Measurements from ENCODE around the gene GDI1. TPM values are rescaled to one million over a fixed set of nuclear protein-coding genes. Genes with fewer than 3 reads are reported as not detected.

Gene GDI1
- total and polyA plus RNA-seq, 9 of the 15 experiments (the other 6 are each of a cell fraction or from before 2014, with no cell fraction given): 0.97 to 82.6 (median 37.5) TPM

GRCh38 chrX:154409222-154409871 is 27.6 kb upstream of the GDI1 start, which contains the start of gene DNASE1L1 (continued):
- TF ChIP-seq ZNF408 (CRISPR knock-in tag; IDR thresholded peaks at IDR 0.05; ENCODE audit: low read depth): no peak
- TF ChIP-seq PKNOX1 (IDR thresholded peaks at IDR 0.05): peak; percentile 83
- no peak for TF ChIP-seq ZEB2 (IDR thresholded peaks at IDR 0.05)
- TF ChIP-seq GATA2 (CRISPR knock-in tag; IDR thresholded peaks at IDR 0.05): no peak
- TF ChIP-seq RB1 (IDR thresholded peaks at IDR 0.05; ENCODE audit: low read depth): peak; percentile 37
- no peak for TF ChIP-seq SIX5 (IDR thresholded peaks at IDR 0.05; ENCODE audit: borderline replicate concordance in 1 of 2, insufficient read depth in 1 of 2, low read depth in 1 of 2, low read length in 2 of 2)
- TF ChIP-seq ZNF274 (IDR thresholded peaks at IDR 0.05; ENCODE audit: borderline replicate concordance, low read depth, low read length): no peak
- no peak for TF ChIP-seq SIN3B (IDR thresholded peaks at IDR 0.05; ENCODE audit: low read depth)
- TF ChIP-seq ZNF766 (CRISPR knock-in tag; conservative IDR thresholded peaks at IDR 0.05): no peak
- no peak for TF ChIP-seq ZBTB1 (CRISPR knock-in tag; IDR thresholded peaks at IDR 0.05; ENCODE audit: borderline replicate concordance, low read depth)
- TF ChIP-seq THAP7 (CRISPR knock-in tag; IDR thresholded peaks at IDR 0.05): no peak
- 0 out of 2 replicates have a peak, but pooled peaks have one; percentile 24 for TF ChIP-seq ZBTB40 (IDR thresholded peaks at IDR 0.05)
- no peak for TF ChIP-seq ZBTB40 (CRISPR knock-in tag; IDR thresholded peaks at IDR 0.05)
- no peak for TF ChIP-seq NEUROD1 (IDR thresholded peaks at IDR 0.05; ENCODE audit: borderline replicate concordance, low read depth, low read length, partially characterized antibody)
- TF ChIP-seq PRPF4 (IDR thresholded peaks at IDR 0.05; ENCODE audit: insufficient read depth, low read depth, low read length, poor library complexity, severe bottlenecking): no peak
- TF ChIP-seq TRIM24 (IDR thresholded peaks at IDR 0.05): no peak
